ENCODE results near the gene MAP2K6. TPM values are rescaled to one million over a fixed set of nuclear protein-coding genes. Genes with fewer than 3 reads are reported as not detected.

MAP2K6 gene
- total RNA-seq, 1 experiment from 2014 or later, result 17.7 TPM

- Mint-ChIP-seq H3K4me1 (peaks cover 41 to 50% of the 10 kb centered on the region in 2 experiments), H3K9me3 (no peaks in the 10 kb centered on the region; a peak in 1 of 5 replicates), H3K36me3 (ENCODE audit: insufficient read depth in 1 of 3, low read depth in 3 of 3) (peaks cover 2 to 8% (median 3%) of the 10 kb centered on the region in 3 experiments; a peak in 6 of 7 replicates), H3K27me3 (ENCODE audit: low read depth) (no peaks in the 10 kb centered on the region), H3K27ac (peak overlapping the region; percentile 0 to 68 (median 17); a peak in 5 of 7 replicates), H3K4me3 (no peak overlapping the region)
- no peak overlapping the region for H3K14ac ChIP-seq (ENCODE audit: insufficient read depth, low read length)
- no peaks in the 10 kb centered on the region for H3K9me3 ChIP-seq (ENCODE audit: control insufficient read depth, low read depth, low read length)
- no CpG with 5 or more reads among the region's 5 CpGs for WGBS (ENCODE audit: extremely low coverage, insufficient read length, low lambda C conversion rate)
- H2BK20ac ChIP-seq (ENCODE audit: low read depth, low read length, poor library complexity, severe bottlenecking), result no peak overlapping the region
- H4K91ac ChIP-seq (ENCODE audit: insufficient read length, low read depth, low read length), result no peak overlapping the region
- no peak overlapping the region for H3K18ac ChIP-seq (ENCODE audit: insufficient read length, low read depth, low read length)
- no peak overlapping the region for H2AFZ ChIP-seq (ENCODE audit: low read length)
- no peak overlapping the region for H3K9ac ChIP-seq (ENCODE audit: extremely low read depth, insufficient read length, low read length)
- H3K27me3 ChIP-seq (ENCODE audit: insufficient read depth, low read length), result no peaks in the 10 kb centered on the region
- no peak overlapping the region for H3K56ac ChIP-seq (ENCODE audit: insufficient read length, low read depth, low read length)
- H4K5ac ChIP-seq (ENCODE audit: insufficient read length, low read depth, low read length), result no peak overlapping the region
- H2BK12ac ChIP-seq (ENCODE audit: insufficient read length, low read depth, low read length), result no peak overlapping the region
- no peaks in the 10 kb centered on the region for H4K20me1 ChIP-seq (ENCODE audit: control insufficient read depth, insufficient read depth, insufficient read length)
- no peak overlapping the region for H2AK5ac ChIP-seq (ENCODE audit: insufficient read length, low read length)
- H2BK120ac ChIP-seq (ENCODE audit: low read depth, low read length, poor library complexity, severe bottlenecking), result no peak overlapping the region
- no peaks in the 10 kb centered on the region for H3K23me2 ChIP-seq (ENCODE audit: insufficient read length, low read depth, low read length, poor library complexity, severe bottlenecking)
- H2BK5ac ChIP-seq (ENCODE audit: insufficient read length, low read length), result no peak overlapping the region
- H3K4me1 ChIP-seq (ENCODE audit: insufficient read depth, low read length), result peaks cover 4% of the 10 kb centered on the region
- no peak overlapping the region for H3T11ph ChIP-seq (ENCODE audit: low read length)
- no peak overlapping the region for H3K23ac ChIP-seq (ENCODE audit: insufficient read length, low read depth, low read length)
- H3K27ac ChIP-seq (ENCODE audit: insufficient read length, low read depth, low read length), result no peak overlapping the region
- no peak overlapping the region for H2BK15ac ChIP-seq (ENCODE audit: low read depth, low read length)
- no peak for TF ChIP-seq CTCF (conservative IDR thresholded peaks at IDR 0.05)
- no peaks in the 10 kb centered on the region for H3K79me1 ChIP-seq (ENCODE audit: insufficient read depth, low read depth, low read length, poor library complexity, severe bottlenecking)
- DNase-seq, result no peak
- H3K79me2 ChIP-seq (ENCODE audit: insufficient read depth, low read length), result peaks cover 2% of the 10 kb centered on the region; the same call in 1 of the 2 replicates
- H3K4me2 ChIP-seq (ENCODE audit: insufficient read depth, insufficient read length, low read length), result no peak overlapping the region
- no peak overlapping the region for H4K8ac ChIP-seq (replicated peaks; ENCODE audit: insufficient read length, low read depth, low read length)
- no peak overlapping the region for H3K4ac ChIP-seq (ENCODE audit: low read depth, low read length)
These were observed 9.0 kb downstream of the MAP2K6 start for GRCh38 chr17:69423450-69423849.
